ENCODE data around the gene ARHGEF3. TPM values are rescaled to one million over a fixed set of nuclear protein-coding genes. Genes with fewer than 3 reads are reported as not detected.

Gene ARHGEF3
- total and polyA plus RNA-seq, 2 donors (not counting 3 experiments of a cell fraction or from before 2014, with no cell fraction given) = 6.7 to 16.3 TPM

DNA sequence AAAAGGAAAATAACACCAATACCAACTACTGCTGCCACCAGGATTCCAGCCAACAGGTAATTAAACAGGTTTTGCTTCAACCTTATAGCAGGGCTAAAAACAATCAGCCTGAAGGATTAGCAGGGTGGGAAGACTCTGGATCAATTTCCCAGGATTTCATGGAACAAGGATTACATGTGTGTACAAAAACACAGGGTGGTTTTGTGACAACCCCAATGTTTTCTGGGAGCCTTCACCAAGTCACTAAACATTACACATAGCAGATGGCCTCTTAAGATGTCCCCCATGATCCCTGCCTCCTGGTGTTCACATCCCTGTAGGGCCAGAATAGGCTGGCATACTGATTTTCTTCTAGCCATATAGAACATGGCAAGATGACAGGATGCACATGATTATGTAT lies 42.8 kb upstream of the ARHGEF3 start:
- H3K4me1 ChIP-seq (ENCODE audit: control insufficient read depth, extremely low read depth, insufficient read depth, low read length) = no peaks in the 10 kb centered on the region
- intact Hi-C loops (cut with micrococcal nuclease) (no loop called here), dilution Hi-C loops (cut with MboI; ENCODE audit: extremely low pct_ligation_motif_present, low sequenced_read_pairs) (no loop called here)
- H2AFZ ChIP-seq (ENCODE audit: low read depth, low read length) = no peak overlapping the region
- no peaks in the 10 kb centered on the region for H3K27me3 ChIP-seq (ENCODE audit: control insufficient read depth in 2 of 2, insufficient read depth in 2 of 2, low read length in 2 of 2)
- no TSS peak for BruUV-seq (replicated peaks)
- H3K9ac ChIP-seq (replicated peaks; ENCODE audit: extremely low read depth, insufficient read depth, low read length) = no peak overlapping the region
- CTCF ChIA-PET = interaction anchor here (0.8 kb wide), 2 partner anchors 144 kb away, joined by 3 to 4 read pairs; no protein-coding TSS in a partner anchor
- no peak for FAIRE-seq
- H3K36me3 ChIP-seq (ENCODE audit: control insufficient read depth in 2 of 2, extremely low read depth in 1 of 2, insufficient read depth in 2 of 2, low read length in 2 of 2) = no peaks in the 10 kb centered on the region
- no peaks in the 10 kb centered on the region for H4K20me1 ChIP-seq (replicated peaks; ENCODE audit: control insufficient read depth, extremely low read depth, insufficient read depth, low read length)
- TF ChIP-seq GATA2 (IDR thresholded peaks at IDR 0.05; ENCODE audit: insufficient read depth, insufficient read length, low read depth, low read length) = no peak
- no peak for TF ChIP-seq POLR2A (IDR thresholded peaks at IDR 0.05; ENCODE audit: low read depth, low read length)
- TF ChIP-seq CTCF (IDR thresholded peaks at IDR 0.05; ENCODE audit: extremely low read depth in 1 of 2, insufficient read depth in 1 of 2, low read depth in 1 of 2, low read length in 2 of 2) = no peak
- TF ChIP-seq FOS (IDR thresholded peaks at IDR 0.05; ENCODE audit: borderline replicate concordance, insufficient read depth, low read length) = no peak
- TF ChIP-seq POLR2AphosphoS5 (IDR thresholded peaks at IDR 0.05; ENCODE audit: insufficient read depth, low read depth, low read length) = no peak
- no peaks in the 10 kb centered on the region for H3K79me2 ChIP-seq (ENCODE audit: control insufficient read depth, insufficient read depth, low read length)
- POLR2A ChIA-PET = no interaction called here
- no peaks in the 10 kb centered on the region for H3K9me3 ChIP-seq (replicated peaks; ENCODE audit: control insufficient read depth, insufficient read depth, low read length)
- no peaks in the 10 kb centered on the region for H3K9me1 ChIP-seq (replicated peaks; ENCODE audit: control insufficient read depth, extremely low read depth, insufficient read depth, low read length)
- H3K4me2 ChIP-seq (ENCODE audit: insufficient read depth, low read length) = no peak overlapping the region
- H3K4me3 ChIP-seq (replicated peaks in 1 of 3; ENCODE audit: insufficient read depth in 1 of 3, low read depth in 1 of 3, low read length in 3 of 3) = no peak overlapping the region
- no peak overlapping the region for H3K27ac ChIP-seq (ENCODE audit: insufficient read depth, low read depth, low read length)
- no peak for DNase-seq (ENCODE audit: low read depth, low spot score)

Data from endothelial cell of umbilical vein (primary cell).